ENCODE results near the gene ATG9B. TPM values are rescaled to one million over a fixed set of nuclear protein-coding genes. Genes with fewer than 3 reads are reported as not detected.

The ATG9B gene
- total and polyA plus RNA-seq, 2 of the 13 experiments (the other 11 are each of a cell fraction or from before 2014, with no cell fraction given): 0.24 TPM; not detected in 1

- TF ChIP-seq, protein P1, sequence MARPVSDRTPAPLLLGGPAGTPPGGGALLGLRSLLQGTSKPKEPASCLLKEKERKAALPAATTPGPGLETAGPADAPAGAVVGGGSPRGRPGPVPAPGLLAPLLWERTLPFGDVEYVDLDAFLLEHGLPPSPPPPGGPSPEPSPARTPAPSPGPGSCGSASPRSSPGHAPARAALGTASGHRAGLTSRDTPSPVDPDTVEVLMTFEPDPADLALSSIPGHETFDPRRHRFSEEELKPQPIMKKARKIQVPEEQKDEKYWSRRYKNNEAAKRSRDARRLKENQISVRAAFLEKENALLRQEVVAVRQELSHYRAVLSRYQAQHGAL (CRISPR knock-in tag; IDR thresholded peaks at IDR 0.05; ENCODE audit: not compliant biosample characterization): no peak
- TF ChIP-seq, protein P2, sequence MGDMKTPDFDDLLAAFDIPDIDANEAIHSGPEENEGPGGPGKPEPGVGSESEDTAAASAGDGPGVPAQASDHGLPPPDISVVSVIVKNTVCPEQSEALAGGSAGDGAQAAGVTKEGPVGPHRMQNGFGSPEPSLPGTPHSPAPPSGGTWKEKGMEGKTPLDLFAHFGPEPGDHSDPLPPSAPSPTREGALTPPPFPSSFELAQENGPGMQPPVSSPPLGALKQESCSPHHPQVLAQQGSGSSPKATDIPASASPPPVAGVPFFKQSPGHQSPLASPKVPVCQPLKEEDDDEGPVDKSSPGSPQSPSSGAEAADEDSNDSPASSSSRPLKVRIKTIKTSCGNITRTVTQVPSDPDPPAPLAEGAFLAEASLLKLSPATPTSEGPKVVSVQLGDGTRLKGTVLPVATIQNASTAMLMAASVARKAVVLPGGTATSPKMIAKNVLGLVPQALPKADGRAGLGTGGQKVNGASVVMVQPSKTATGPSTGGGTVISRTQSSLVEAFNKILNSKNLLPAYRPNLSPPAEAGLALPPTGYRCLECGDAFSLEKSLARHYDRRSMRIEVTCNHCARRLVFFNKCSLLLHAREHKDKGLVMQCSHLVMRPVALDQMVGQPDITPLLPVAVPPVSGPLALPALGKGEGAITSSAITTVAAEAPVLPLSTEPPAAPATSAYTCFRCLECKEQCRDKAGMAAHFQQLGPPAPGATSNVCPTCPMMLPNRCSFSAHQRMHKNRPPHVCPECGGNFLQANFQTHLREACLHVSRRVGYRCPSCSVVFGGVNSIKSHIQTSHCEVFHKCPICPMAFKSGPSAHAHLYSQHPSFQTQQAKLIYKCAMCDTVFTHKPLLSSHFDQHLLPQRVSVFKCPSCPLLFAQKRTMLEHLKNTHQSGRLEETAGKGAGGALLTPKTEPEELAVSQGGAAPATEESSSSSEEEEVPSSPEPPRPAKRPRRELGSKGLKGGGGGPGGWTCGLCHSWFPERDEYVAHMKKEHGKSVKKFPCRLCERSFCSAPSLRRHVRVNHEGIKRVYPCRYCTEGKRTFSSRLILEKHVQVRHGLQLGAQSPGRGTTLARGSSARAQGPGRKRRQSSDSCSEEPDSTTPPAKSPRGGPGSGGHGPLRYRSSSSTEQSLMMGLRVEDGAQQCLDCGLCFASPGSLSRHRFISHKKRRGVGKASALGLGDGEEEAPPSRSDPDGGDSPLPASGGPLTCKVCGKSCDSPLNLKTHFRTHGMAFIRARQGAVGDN (CRISPR knock-in tag; IDR thresholded peaks at IDR 0.05): peak; percentile 25; the same call in 1 of the 2 replicates
- TF ChIP-seq, protein P3, sequence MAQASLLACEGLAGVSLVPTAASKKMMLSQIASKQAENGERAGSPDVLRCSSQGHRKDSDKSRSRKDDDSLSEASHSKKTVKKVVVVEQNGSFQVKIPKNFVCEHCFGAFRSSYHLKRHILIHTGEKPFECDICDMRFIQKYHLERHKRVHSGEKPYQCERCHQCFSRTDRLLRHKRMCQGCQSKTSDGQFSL (CRISPR knock-in tag; IDR thresholded peaks at IDR 0.05): no peak
- 0 out of 2 replicates have a peak, but pooled peaks have one; percentile 56 for TF ChIP-seq ZNF605 (CRISPR knock-in tag; IDR thresholded peaks at IDR 0.05)
- 0 out of 2 replicates have a peak, but pooled peaks have one; percentile 26 for TF ChIP-seq SKIL (CRISPR knock-in tag; IDR thresholded peaks at IDR 0.05; ENCODE audit: borderline replicate concordance)
- TF ChIP-seq MLLT10 (CRISPR knock-in tag; IDR thresholded peaks at IDR 0.05): no peak
- TF ChIP-seq TERF1 (CRISPR knock-in tag; IDR thresholded peaks at IDR 0.05): no peak
- no peak for TF ChIP-seq MAZ (IDR thresholded peaks at IDR 0.05; ENCODE audit: borderline replicate concordance, low read depth, low read length)
- 0 out of 2 replicates have a peak, but pooled peaks have one; percentile 16 for TF ChIP-seq MAZ (CRISPR knock-in tag; IDR thresholded peaks at IDR 0.05; ENCODE audit: low read depth)
- peak; percentile 22; the same call in 1 of the 2 replicates for TF ChIP-seq SAP130 (CRISPR knock-in tag; IDR thresholded peaks at IDR 0.05; ENCODE audit: low read depth)
- 0 out of 2 replicates have a peak, but pooled peaks have one; percentile 2 for TF ChIP-seq YEATS4 (CRISPR knock-in tag; IDR thresholded peaks at IDR 0.05; ENCODE audit: borderline replicate concordance)
- TF ChIP-seq, protein P4, sequence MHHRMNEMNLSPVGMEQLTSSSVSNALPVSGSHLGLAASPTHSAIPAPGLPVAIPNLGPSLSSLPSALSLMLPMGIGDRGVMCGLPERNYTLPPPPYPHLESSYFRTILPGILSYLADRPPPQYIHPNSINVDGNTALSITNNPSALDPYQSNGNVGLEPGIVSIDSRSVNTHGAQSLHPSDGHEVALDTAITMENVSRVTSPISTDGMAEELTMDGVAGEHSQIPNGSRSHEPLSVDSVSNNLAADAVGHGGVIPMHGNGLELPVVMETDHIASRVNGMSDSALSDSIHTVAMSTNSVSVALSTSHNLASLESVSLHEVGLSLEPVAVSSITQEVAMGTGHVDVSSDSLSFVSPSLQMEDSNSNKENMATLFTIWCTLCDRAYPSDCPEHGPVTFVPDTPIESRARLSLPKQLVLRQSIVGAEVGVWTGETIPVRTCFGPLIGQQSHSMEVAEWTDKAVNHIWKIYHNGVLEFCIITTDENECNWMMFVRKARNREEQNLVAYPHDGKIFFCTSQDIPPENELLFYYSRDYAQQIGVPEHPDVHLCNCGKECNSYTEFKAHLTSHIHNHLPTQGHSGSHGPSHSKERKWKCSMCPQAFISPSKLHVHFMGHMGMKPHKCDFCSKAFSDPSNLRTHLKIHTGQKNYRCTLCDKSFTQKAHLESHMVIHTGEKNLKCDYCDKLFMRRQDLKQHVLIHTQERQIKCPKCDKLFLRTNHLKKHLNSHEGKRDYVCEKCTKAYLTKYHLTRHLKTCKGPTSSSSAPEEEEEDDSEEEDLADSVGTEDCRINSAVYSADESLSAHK (CRISPR knock-in tag; IDR thresholded peaks at IDR 0.05; ENCODE audit: borderline replicate concordance): no peak
- no peak for TF ChIP-seq PBX3 (CRISPR knock-in tag; IDR thresholded peaks at IDR 0.05; ENCODE audit: borderline replicate concordance)
- no peak for TF ChIP-seq HDAC2 (CRISPR knock-in tag; IDR thresholded peaks at IDR 0.05)
These were observed 35.8 kb upstream of the ATG9B start (continued) for GRCh38 chr7:151060113-151060415.
